Measurements from ENCODE around the gene CYBC1.

Gene CYBC1

DNA sequence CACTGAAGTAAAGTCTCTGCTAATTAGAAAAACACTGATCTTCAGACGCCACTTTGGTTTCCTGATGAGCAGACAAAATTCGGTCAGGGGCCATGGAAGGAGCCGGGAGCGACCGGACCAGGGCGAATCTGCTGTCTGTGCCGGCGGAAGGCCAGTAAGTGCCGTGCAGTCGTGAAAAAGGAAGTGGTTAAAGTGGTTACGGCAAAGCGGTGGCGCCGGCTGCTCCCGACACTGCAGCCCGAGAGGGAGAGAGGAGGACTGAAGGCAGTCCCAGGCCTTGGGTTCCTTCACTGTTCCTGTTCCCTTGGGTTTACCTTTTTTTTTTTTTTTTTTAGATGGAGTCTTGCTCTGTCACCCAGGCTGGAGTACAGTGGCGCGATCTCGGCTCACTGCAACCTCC lies 49.7 kb downstream of the CYBC1 start:
- peaks cover 6% of the 10 kb centered on the region for H3K4me1 Mint-ChIP-seq
- no peaks in the 10 kb centered on the region for H3K27me3 Mint-ChIP-seq
- H3K9me3 Mint-ChIP-seq: no peaks in the 10 kb centered on the region
- H3K27ac Mint-ChIP-seq: peak overlapping the region; percentile 34
- peak overlapping the region; percentile 74 for H3K4me3 Mint-ChIP-seq
- peak; percentile 80 for ATAC-seq
- H3K36me3 Mint-ChIP-seq: peaks cover 62% of the 10 kb centered on the region

DNA sequence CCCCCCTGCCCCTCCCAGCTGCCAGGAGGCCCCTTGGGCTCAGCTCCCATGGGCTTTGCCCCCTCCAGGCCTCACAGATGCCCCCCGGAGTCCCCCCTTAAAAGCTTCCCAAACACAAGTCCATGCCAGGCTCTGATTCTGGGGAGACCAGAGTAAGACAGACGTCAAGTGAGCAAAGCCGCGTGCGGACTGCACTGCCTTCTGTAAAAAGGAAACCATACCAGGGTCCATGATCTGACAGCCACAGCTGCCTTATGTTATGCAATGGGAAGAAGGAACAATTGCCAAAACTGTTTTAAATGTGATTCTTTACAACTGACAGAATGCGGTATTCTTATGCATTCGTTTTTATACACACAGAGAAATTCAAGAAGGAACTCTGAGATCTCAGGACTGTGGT lies 50.3 kb downstream of the CYBC1 start:
- ATAC-seq: no peak
- H3K36me3 Mint-ChIP-seq: peaks cover 62% of the 10 kb centered on the region
- H3K27me3 Mint-ChIP-seq: no peaks in the 10 kb centered on the region
- peaks cover 6% of the 10 kb centered on the region for H3K4me1 Mint-ChIP-seq
- peak overlapping the region; percentile 34 for H3K27ac Mint-ChIP-seq
- no peak overlapping the region for H3K4me3 Mint-ChIP-seq
- no peaks in the 10 kb centered on the region for H3K9me3 Mint-ChIP-seq

DNA sequence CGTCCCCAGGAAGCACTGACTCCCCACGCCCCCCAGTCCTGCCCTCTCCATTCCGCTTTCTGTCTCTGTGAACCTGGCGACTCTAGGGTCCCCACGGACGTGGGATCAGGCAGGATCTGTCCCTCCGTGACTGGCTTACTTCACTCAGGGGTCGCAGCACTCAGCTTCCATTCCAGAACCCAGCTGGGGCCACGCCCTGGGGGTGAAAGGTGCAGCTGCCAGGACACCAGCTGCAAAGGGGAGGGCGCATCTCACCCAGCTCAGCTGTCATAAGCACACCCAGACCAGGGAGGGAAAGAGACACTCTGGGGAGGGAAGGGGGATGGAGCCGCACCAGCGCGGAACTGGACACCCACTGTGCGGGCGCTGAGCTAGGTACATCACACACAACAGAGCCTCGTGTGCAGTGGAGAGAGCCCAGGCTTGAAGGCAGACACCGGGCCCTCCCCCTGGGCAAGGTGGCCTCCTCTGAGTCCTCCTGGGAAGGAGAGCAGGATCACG lies 50.9 kb downstream of the CYBC1 start:
- no peak for ATAC-seq
- Mint-ChIP-seq H3K27me3 (no peaks in the 10 kb centered on the region), H3K4me3 (no peak overlapping the region), H3K27ac (no peak overlapping the region), H3K9me3 (no peaks in the 10 kb centered on the region), H3K36me3 (peaks cover 63% of the 10 kb centered on the region), H3K4me1 (peaks cover 6% of the 10 kb centered on the region)

DNA sequence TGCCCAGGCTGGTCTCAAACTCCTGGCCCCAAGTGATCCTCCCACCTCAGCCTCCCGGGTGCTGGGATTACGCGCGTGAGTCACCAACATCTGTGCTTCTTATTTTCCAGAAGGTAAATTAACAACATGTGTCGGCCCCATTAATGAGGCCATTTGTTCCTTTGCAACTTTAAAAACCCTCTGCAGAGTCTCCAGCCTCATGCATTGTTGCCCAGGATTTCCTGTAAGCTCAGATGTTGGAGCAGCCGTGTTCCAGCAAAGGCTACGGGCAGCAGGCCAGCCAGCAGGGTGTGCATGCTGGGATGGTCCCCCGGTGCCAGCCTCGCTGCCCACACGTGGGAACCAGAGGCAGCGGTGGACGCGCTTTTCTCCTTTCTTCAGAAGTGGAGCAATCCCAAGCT lies 51.5 kb downstream of the CYBC1 start:
- Mint-ChIP-seq H3K36me3 (peaks cover 62% of the 10 kb centered on the region), H3K4me3 (no peak overlapping the region), H3K9me3 (no peaks in the 10 kb centered on the region), H3K4me1 (peaks cover 6% of the 10 kb centered on the region), H3K27ac (no peak overlapping the region), H3K27me3 (no peaks in the 10 kb centered on the region)
- no peak for ATAC-seq

DNA sequence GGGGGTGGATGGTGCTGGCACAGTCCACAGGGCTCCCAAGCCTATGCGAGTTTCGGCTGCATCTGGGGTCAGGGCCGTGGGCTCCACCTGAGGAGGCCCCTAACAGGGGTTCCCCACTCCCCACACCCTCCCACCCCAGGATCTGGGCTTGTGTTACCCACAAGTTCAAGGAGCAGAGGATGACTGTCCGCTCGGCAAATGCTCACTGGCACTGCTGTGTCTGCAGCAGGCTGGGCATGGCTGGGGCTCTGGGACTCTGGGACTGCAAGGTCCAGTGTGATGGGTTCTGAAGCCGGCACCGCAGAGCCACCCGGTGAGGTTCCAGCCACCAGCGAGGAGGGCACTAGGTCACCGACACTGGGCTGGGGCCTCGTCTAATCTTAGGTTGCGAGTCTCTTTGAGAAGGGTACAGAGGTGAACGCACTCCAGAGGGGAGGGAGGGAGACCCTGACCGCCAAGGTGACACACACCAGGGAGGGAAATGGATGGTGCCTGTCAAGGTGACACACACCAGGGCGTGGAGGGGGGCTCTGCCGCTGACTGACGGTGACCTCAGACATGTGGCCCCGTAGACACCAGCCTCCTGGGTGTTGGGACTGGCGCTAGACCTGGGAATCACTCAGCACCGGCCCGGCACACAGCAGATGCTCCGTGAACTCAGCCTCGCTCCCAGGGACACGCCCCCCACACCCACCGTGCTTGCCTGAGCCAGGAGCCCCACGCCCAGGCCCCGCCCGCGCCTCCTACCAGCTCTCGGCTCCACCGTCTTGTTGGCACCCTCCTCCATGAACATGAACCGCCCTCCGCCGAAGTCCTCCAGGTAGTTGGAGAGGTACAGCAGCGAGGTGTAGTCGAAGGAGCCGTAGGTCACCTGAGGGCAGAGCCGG lies 52.9 kb downstream of the CYBC1 start:
- H3K27me3 Mint-ChIP-seq: no peaks in the 10 kb centered on the region
- no peak for ATAC-seq
- peaks cover 64% of the 10 kb centered on the region for H3K36me3 Mint-ChIP-seq
- no peaks in the 10 kb centered on the region for H3K9me3 Mint-ChIP-seq
- H3K4me1 Mint-ChIP-seq: peaks cover 6% of the 10 kb centered on the region
- no peak overlapping the region for H3K4me3 Mint-ChIP-seq
- H3K27ac Mint-ChIP-seq: no peak overlapping the region

DNA sequence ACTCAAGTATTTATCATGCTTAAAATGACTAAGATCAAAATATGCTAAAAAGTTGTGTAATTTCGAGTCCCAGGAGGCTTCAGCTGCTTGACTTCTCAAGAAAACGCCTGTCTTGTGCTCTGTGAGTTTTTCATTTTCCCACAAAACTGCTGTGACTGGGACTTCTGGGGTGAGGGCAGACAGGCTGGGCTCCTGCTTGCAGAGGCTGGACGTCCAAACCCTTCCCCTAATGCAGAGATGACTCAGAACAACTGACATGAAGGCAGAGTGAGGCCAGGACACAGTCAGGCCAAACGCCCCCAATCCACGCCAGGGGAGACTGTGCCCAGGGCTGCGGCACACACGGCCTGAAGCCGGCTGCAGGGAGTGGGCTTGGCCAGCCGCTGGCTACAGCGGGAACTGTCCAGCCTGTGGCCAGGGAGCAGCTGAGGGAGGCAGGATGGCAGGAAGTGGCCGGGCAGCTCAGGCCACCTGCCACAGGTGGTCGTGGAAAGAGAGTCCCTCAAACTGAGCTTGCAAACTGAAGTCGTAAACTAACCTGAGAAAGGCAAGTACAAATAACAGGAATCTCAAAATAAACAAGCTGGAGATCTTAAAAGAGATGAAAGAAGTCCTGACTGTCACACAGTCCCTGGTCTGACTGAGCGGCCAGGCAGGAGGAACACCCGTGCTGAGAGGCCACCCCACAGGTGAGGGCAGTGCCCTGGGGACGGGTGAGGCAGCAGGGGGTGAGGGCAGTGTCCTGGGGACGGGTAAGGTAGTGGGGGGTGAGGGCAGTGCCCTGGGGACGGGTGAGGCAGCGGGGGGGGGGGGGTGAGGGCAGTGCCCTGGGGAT lies 53.7 kb downstream of the CYBC1 start:
- Mint-ChIP-seq H3K4me3 (no peak overlapping the region), H3K27me3 (no peaks in the 10 kb centered on the region), H3K36me3 (peaks cover 64% of the 10 kb centered on the region), H3K27ac (no peak overlapping the region), H3K4me1 (peaks cover 6% of the 10 kb centered on the region), H3K9me3 (no peaks in the 10 kb centered on the region)
- peak; percentile 35 for ATAC-seq

DNA sequence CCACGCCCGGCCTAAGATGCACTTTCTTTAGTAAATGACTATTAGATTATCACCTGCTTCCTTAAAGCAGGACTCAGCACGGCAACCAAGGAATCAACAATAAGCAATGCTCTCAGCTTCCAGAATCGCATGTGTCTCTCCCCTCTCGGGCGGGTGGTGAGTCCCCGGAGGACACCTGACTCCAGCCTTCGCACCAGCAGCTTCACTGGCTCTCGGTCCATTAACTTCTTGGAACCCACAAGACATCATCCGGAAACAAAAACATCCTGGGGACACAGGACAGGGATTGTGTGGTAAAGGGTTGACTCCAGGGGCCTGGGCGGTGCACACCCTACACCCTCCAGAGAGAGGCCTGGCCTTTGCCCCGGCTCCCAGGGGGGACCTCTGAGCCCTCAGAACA lies 56.3 kb downstream of the CYBC1 start:
- H3K4me1 Mint-ChIP-seq: no peaks in the 10 kb centered on the region
- H3K4me3 Mint-ChIP-seq: no peak overlapping the region
- H3K9me3 Mint-ChIP-seq: no peaks in the 10 kb centered on the region
- H3K27me3 Mint-ChIP-seq: no peaks in the 10 kb centered on the region
- no peak overlapping the region for H3K27ac Mint-ChIP-seq
- peaks cover 59% of the 10 kb centered on the region for H3K36me3 Mint-ChIP-seq
- no peak for ATAC-seq

DNA sequence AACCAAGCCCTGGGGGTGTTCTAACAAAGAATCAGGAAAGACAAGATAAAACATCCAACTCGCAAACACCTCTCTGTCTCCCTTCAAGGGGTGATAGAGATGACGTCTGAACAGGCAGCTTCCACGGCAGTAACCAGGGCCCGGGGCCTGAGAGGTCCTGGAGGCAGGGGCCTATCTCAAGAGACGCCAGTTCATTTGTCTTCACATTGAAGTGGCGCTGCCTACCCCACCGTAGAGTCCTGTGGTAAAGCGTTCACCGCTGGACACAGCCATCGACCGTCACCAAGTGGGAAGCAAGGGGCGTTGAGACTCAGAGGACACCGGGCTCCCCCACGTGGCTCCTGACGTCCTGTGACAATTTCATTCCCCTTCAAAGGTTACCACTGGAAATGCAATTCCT lies 57.6 kb downstream of the CYBC1 start:
- H3K4me1 Mint-ChIP-seq: peaks cover 3% of the 10 kb centered on the region
- H3K4me3 Mint-ChIP-seq: no peak overlapping the region
- ATAC-seq: no peak
- no peaks in the 10 kb centered on the region for H3K9me3 Mint-ChIP-seq
- peaks cover 52% of the 10 kb centered on the region for H3K36me3 Mint-ChIP-seq
- no peak overlapping the region for H3K27ac Mint-ChIP-seq
- no peaks in the 10 kb centered on the region for H3K27me3 Mint-ChIP-seq
